Fibroblast of upper back skin (primary cell): ENCODE results near the gene PTGER3.
"Not testable (repeated sequence)": the region's sequence is repeated elsewhere in the genome, so short reads cannot be mapped to it uniquely, and the experiment has no call there.

ENCODE experiments used
- DNase-seq: peaks from one replicate; pipeline ENCODE4 v3.0.0-alpha.2; 2013

The PTGER3 gene

GRCh38 chr1:71001624-71002023, 46.0 kb downstream of the PTGER3 start:
- DNase-seq, result no peak

- no peak for DNase-seq
These were observed 49.8 kb downstream of the PTGER3 start for GRCh38 chr1:70997793-70998192.

GRCh38 chr1:70994753-70995268, 52.8 kb downstream of the PTGER3 start:
- no peak for DNase-seq

- DNase-seq, result no peak
These were observed 53.8 kb downstream of the PTGER3 start for GRCh38 chr1:70993798-70994197.

- no peak for DNase-seq
These were observed 55.1 kb downstream of the PTGER3 start for GRCh38 chr1:70992521-70992920.

- DNase-seq, result no peak
These were observed 57.0 kb downstream of the PTGER3 start for GRCh38 chr1:70990469-70991253.

GRCh38 chr1:70987497-70987896, 60.1 kb downstream of the PTGER3 start:
- no peak for DNase-seq

GRCh38 chr1:70985776-70986225, 61.8 kb downstream of the PTGER3 start:
- DNase-seq, result not testable (repeated sequence)

- DNase-seq, result not testable (repeated sequence)
These were observed 62.3 kb downstream of the PTGER3 start for GRCh38 chr1:70985278-70985677.

- no peak for DNase-seq
These were observed 67.3 kb downstream of the PTGER3 start for GRCh38 chr1:70980361-70980760.

GRCh38 chr1:70979881-70980280, 67.7 kb downstream of the PTGER3 start:
- DNase-seq, result no peak

- no peak for DNase-seq
These were observed 68.3 kb downstream of the PTGER3 start for GRCh38 chr1:70979313-70979712.

GRCh38 chr1:70978623-70979022, 69.0 kb downstream of the PTGER3 start:
- DNase-seq, result no peak

GRCh38 chr1:70977575-70977974, 70.0 kb downstream of the PTGER3 start:
- no peak for DNase-seq

GRCh38 chr1:70977041-70977440, 70.6 kb downstream of the PTGER3 start:
- no peak for DNase-seq

GRCh38 chr1:70973754-70974153, 73.9 kb downstream of the PTGER3 start:
- no peak for DNase-seq

GRCh38 chr1:70970407-70970806, 77.2 kb downstream of the PTGER3 start:
- DNase-seq, result no peak

GRCh38 chr1:70966018-70966638, 81.5 kb downstream of the PTGER3 start:
- DNase-seq, result no peak

- DNase-seq, result no peak
These were observed 84.2 kb downstream of the PTGER3 start for GRCh38 chr1:70963374-70963773.

- no peak for DNase-seq
These were observed 86.1 kb downstream of the PTGER3 start for GRCh38 chr1:70961374-70961975.

- DNase-seq, result no peak
These were observed 99.1 kb downstream of the PTGER3 start for GRCh38 chr1:70948396-70949017.

- no peak for DNase-seq
These were observed 99.8 kb downstream of the PTGER3 start for GRCh38 chr1:70947835-70948234.

GRCh38 chr1:70945676-70946075, 101.9 kb downstream of the PTGER3 start:
- DNase-seq, result no peak
